Endothelial cell of umbilical vein (primary cell): ENCODE measurements around the gene TXNL4B. TPM values are rescaled to one million over a fixed set of nuclear protein-coding genes. Genes with fewer than 3 reads are reported as not detected.

Experiments
- BruUV-seq: library from RNA; stranded (reverse); fragments of 400-500 nt; replicated peaks from 2 replicates; lab custom pipeline; 2021; lab: Mats Ljungman, UMichigan
- CTCF ChIA-PET: fragments of 300-600, 350-600 bp; sonication (Branson Sonifier 250); formaldehyde crosslinking; loops from one replicate; lab custom pipeline; 2021; ENCODE audit warnings: antibody characterized with exemption, inconsistent platforms; lab: Charles Lee
- POLR2A ChIA-PET: fragments of 300-600, 350-600 bp; sonication (Branson Sonifier 250); formaldehyde crosslinking; loops from one replicate; lab custom pipeline; 2021; ENCODE audit warnings: antibody characterized with exemption, inconsistent platforms; lab: Charles Lee
- DNase-seq: peaks from one replicate; pipeline ENCODE4 v3.0.0-alpha.2; 2011; ENCODE audit warnings: low read depth, low spot score
- FAIRE-seq: peaks from 2 replicates; lab custom pipeline; 2011; peaks lifted over from hg19 to GRCh38; lab: Jason Lieb, UNC
- H2AFZ ChIP-seq: 2 replicates; pipeline ENCODE4 v1.6.0; 2012; ENCODE audit warnings: low read depth, low read length, control low read depth, inconsistent platforms
- H3K27ac ChIP-seq: 2 replicates; pipeline ENCODE4 v1.5.1; 2011; ENCODE audit warnings: low read depth, mild to moderate bottlenecking, control low read depth, low read length, moderate library complexity; ENCODE audit not compliant: insufficient read depth
- H3K27me3 ChIP-seq, 2 experiments: 2 replicates each; pipeline versions ENCODE4 v1.6.0 to v1.6.1; 2011; ENCODE audit warnings: low read length in 2 of 2, mixed read lengths in 1 of 2; ENCODE audit not compliant: control insufficient read depth in 2 of 2, insufficient read depth in 2 of 2
- H3K36me3 ChIP-seq, 2 experiments: 2 replicates in 1 of 2; 3 replicates in 1 of 2; pipeline ENCODE4 v1.5.1; 2011; ENCODE audit warnings: low read length in 2 of 2, mild to moderate bottlenecking in 1 of 2, moderate library complexity in 1 of 2; ENCODE audit not compliant: control insufficient read depth in 2 of 2, insufficient read depth in 2 of 2; ENCODE audit errors: extremely low read depth in 1 of 2
- H3K4me1 ChIP-seq: 3 replicates; pipeline ENCODE4 v1.5.1; 2011; ENCODE audit warnings: mild to moderate bottlenecking, low read length; ENCODE audit not compliant: control insufficient read depth, insufficient read depth; ENCODE audit errors: extremely low read depth
- H3K4me2 ChIP-seq: 2 replicates; pipeline ENCODE4 v1.6.1; 2011; ENCODE audit warnings: low read length, control low read depth, mixed read lengths; ENCODE audit not compliant: insufficient read depth
- H3K4me3 ChIP-seq, 3 experiments: fragments of 200-600 bp in 1 of 3; sonication (generic), shearing (Covaris generic) in 1 of 3; replicated peaks in 1 of 3; 2 replicates each; pipeline ENCODE4 v1.5.1; 2011 to 2016; ENCODE audit warnings: control low read depth in 3 of 3, low read length in 3 of 3, mild to moderate bottlenecking in 2 of 3, inconsistent platforms in 1 of 3, low read depth in 1 of 3, moderate library complexity in 1 of 3; ENCODE audit not compliant: insufficient read depth in 1 of 3
- H3K79me2 ChIP-seq: 2 replicates; pipeline ENCODE4 v1.6.0; 2012; ENCODE audit warnings: low read length, inconsistent platforms; ENCODE audit not compliant: control insufficient read depth, insufficient read depth
- H3K9ac ChIP-seq: replicated peaks from 2 replicates; pipeline ENCODE3; 2011; ENCODE audit warnings: low read length, control low read depth; ENCODE audit not compliant: insufficient read depth; ENCODE audit errors: extremely low read depth
- H3K9me1 ChIP-seq: replicated peaks from 3 replicates; pipeline ENCODE4 v1.6.0; 2011; ENCODE audit warnings: mild to moderate bottlenecking, low read length; ENCODE audit not compliant: control insufficient read depth, insufficient read depth; ENCODE audit errors: extremely low read depth
- H3K9me3 ChIP-seq: replicated peaks from 2 replicates; pipeline ENCODE4 v1.5.1; 2012; ENCODE audit warnings: low read length, inconsistent platforms; ENCODE audit not compliant: control insufficient read depth, insufficient read depth
- H4K20me1 ChIP-seq: replicated peaks from 2 replicates; pipeline ENCODE3; 2011; ENCODE audit warnings: mild to moderate bottlenecking, low read length; ENCODE audit not compliant: control insufficient read depth, insufficient read depth; ENCODE audit errors: extremely low read depth
- EZH2 ChIP-seq: IDR thresholded peaks from 2 replicates; pipeline ENCODE4 v1.6.1; 2012; ENCODE audit warnings: borderline replicate concordance, low read depth, mild to moderate bottlenecking, moderate library complexity, low read length, inconsistent platforms; ENCODE audit not compliant: severe bottlenecking
- FOS ChIP-seq: IDR thresholded peaks from 2 replicates; pipeline ENCODE4 v1.6.1; 2011; ENCODE audit warnings: mild to moderate bottlenecking, low read length, moderate library complexity, borderline replicate concordance; ENCODE audit not compliant: insufficient read depth
- GATA2 ChIP-seq: IDR thresholded peaks from 2 replicates; pipeline ENCODE4 v1.7.0; 2011; ENCODE audit warnings: low read depth, mild to moderate bottlenecking, moderate library complexity, mixed read lengths, low read length; ENCODE audit not compliant: insufficient read length, insufficient read depth
- JUN ChIP-seq: IDR thresholded peaks from 2 replicates; pipeline ENCODE4 v1.6.1; 2011; ENCODE audit warnings: borderline replicate concordance, low read depth; ENCODE audit not compliant: insufficient read length, insufficient read depth
- MAX ChIP-seq: IDR thresholded peaks from 2 replicates; pipeline ENCODE4 v1.6.1; 2011; ENCODE audit not compliant: insufficient read depth, insufficient read length
- MYC ChIP-seq: IDR thresholded peaks from one replicate; pipeline ENCODE4 v1.6.1; 2011; ENCODE audit warnings: mild to moderate bottlenecking, low read depth, low read length
- POLR2A ChIP-seq: IDR thresholded peaks from 2 replicates; pipeline ENCODE4 v1.6.1; 2012; ENCODE audit warnings: low read depth, mild to moderate bottlenecking, control low read depth, low read length
- POLR2AphosphoS5 ChIP-seq: IDR thresholded peaks from 2 replicates; pipeline ENCODE4 v1.6.1; 2012; ENCODE audit warnings: low read depth, mild to moderate bottlenecking, control low read depth, low read length, moderate library complexity; ENCODE audit not compliant: insufficient read depth
- dilution Hi-C: fragments of 300-500 bp; cut with MboI; formaldehyde crosslinking; loops from one replicate; pipeline ENCODE4 v1.15.0; 2019; ENCODE audit warnings: low sequenced_read_pairs; ENCODE audit not compliant: extremely low pct_ligation_motif_present
- intact Hi-C: fragments of 100-400 bp; cut with micrococcal nuclease; formaldehyde crosslinking; loops from one replicate; pipeline ENCODE4 v1.10.0; 2022
- polyA plus RNA-seq, 4 experiments: library from polyadenylated mRNA; depleted of rRNA in 3 of 4; stranded (reverse) in 3 of 4; unstranded in 1 of 4; fragments of >200 nt; gene quantifications; 2 replicates each; pipeline versions ENCODE4 v1.2.1 to v1.2.3, GENCODE V29; 2011 to 2012; ENCODE audit warnings: missing spikeins in 1 of 4
- total RNA-seq: library from RNA; stranded (reverse); gene quantifications from 2 replicates; pipeline ENCODE4 v1.2.3, GENCODE V29; 2021
- TF ChIP-seq, protein P1 (sequence below), 2 donors: IDR thresholded peaks; 1 replicate in 1 of 2; 2 replicates in 1 of 2; pipeline ENCODE4 v1.5.1; 2011; ENCODE audit warnings: low read length in 2 of 2, mild to moderate bottlenecking in 2 of 2, moderate library complexity in 2 of 2, control low read depth in 1 of 2, inconsistent platforms in 1 of 2, low read depth in 1 of 2; ENCODE audit not compliant: insufficient read depth in 1 of 2; ENCODE audit errors: extremely low read depth in 1 of 2

Gene TXNL4B
- total and polyA plus RNA-seq, 2 donors (not counting 3 experiments of a cell fraction or from before 2014, with no cell fraction given) = 10.0 to 12.7 TPM

DNA sequence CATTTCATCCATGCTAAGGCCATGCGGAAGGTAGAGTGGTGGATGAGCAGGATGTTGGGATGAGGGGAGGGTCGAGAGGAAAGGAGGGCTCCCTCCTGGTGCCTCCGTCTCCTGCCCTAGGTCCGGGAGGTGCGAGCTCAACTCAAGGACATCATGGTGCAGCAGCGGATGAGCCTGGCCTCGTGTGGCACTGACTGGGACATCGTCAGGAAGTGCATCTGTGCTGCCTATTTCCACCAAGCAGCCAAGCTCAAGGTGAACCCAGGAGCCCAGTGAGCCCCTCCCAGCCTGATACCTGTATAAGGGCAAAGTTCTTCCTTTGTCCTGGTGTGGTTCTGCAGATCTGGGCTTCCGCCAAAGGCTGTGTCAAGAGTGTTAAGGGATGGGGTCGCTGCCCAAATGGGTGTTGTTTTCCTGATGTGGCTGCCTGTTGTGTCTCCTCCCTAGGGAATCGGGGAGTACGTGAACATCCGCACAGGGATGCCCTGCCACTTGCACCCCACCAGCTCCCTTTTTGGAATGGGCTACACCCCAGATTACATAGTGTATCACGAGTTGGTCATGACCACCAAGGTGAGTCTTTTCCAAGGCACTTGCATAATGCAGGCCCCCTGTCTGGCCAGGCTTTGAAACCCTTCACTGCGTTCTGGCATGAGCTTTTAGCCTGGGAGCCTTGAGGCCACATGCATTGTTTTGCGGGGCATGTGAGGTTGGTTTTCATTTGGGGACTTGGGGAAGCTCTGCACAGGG, 15.1 kb upstream of the TXNL4B start:
- dilution Hi-C loops (no loop called here), intact Hi-C loops (no loop called here)
- Histone ChIP-seq H3K4me1 (no peaks in the 10 kb centered on the region), H3K9ac (no peak overlapping the region), H3K27me3 (no peaks in the 10 kb centered on the region), H3K27ac (no peak overlapping the region), H3K9me3 (no peaks in the 10 kb centered on the region), H3K4me2 (no peak overlapping the region), H3K79me2 (no peaks in the 10 kb centered on the region), H3K4me3 (no peak overlapping the region), H3K9me1 (no peaks in the 10 kb centered on the region), H4K20me1 (no peaks in the 10 kb centered on the region), H2AFZ (no peak overlapping the region), H3K36me3 (peaks cover 30 to 77% of the 10 kb centered on the region in 2 experiments)
- DNase-seq = no peak
- no peak for TF ChIP-seq EZH2
- no peak for TF ChIP-seq MYC
- no peak for TF ChIP-seq FOS
- TF ChIP-seq, protein P1, sequence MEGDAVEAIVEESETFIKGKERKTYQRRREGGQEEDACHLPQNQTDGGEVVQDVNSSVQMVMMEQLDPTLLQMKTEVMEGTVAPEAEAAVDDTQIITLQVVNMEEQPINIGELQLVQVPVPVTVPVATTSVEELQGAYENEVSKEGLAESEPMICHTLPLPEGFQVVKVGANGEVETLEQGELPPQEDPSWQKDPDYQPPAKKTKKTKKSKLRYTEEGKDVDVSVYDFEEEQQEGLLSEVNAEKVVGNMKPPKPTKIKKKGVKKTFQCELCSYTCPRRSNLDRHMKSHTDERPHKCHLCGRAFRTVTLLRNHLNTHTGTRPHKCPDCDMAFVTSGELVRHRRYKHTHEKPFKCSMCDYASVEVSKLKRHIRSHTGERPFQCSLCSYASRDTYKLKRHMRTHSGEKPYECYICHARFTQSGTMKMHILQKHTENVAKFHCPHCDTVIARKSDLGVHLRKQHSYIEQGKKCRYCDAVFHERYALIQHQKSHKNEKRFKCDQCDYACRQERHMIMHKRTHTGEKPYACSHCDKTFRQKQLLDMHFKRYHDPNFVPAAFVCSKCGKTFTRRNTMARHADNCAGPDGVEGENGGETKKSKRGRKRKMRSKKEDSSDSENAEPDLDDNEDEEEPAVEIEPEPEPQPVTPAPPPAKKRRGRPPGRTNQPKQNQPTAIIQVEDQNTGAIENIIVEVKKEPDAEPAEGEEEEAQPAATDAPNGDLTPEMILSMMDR (IDR thresholded peaks at IDR 0.05; ENCODE audit: extremely low read depth in 1 of 2, insufficient read depth in 1 of 2, low read depth in 1 of 2, low read length in 2 of 2) = no peak
- ChIA-PET POLR2A (no interaction called here), CTCF (no interaction called here)
- BruUV-seq = no TSS peak
- no peak for FAIRE-seq

DNA sequence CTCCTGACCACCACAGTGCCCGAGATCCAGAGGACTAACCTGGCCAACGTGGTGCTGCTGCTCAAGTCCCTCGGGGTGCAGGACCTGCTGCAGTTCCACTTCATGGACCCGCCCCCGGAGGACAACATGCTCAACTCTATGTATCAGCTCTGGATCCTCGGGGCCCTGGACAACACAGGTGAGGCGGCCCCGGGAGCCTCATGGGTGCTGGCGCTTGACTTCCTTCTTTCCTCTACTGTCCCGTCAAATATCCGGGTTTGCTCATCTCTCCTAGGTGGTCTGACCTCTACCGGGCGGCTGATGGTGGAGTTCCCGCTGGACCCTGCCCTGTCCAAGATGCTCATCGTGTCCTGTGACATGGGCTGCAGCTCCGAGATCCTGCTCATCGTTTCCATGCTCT, 14.0 kb upstream of the TXNL4B start:
- Histone ChIP-seq H3K4me1 (no peaks in the 10 kb centered on the region), H3K9me3 (no peaks in the 10 kb centered on the region), H3K9ac (no peak overlapping the region), H3K4me3 (no peak overlapping the region), H4K20me1 (no peaks in the 10 kb centered on the region), H3K9me1 (no peaks in the 10 kb centered on the region), H3K4me2 (no peak overlapping the region), H3K27ac (no peak overlapping the region), H3K36me3 (peaks cover 33 to 84% of the 10 kb centered on the region in 2 experiments), H3K27me3 (no peaks in the 10 kb centered on the region), H3K79me2 (no peaks in the 10 kb centered on the region), H2AFZ (no peak overlapping the region)
- dilution Hi-C loops = no loop called here
- no peak for DNase-seq
- intact Hi-C loops = no loop called here
- ChIA-PET CTCF (no interaction called here), POLR2A (no interaction called here)
- TF ChIP-seq EZH2 (no peak), FOS (no peak), POLR2A (no peak), GATA2 (no peak), MYC (no peak), JUN (no peak), POLR2AphosphoS5 (no peak), MAX (no peak)
- TF ChIP-seq, protein P1 (IDR thresholded peaks at IDR 0.05; ENCODE audit: extremely low read depth in 1 of 2, insufficient read depth in 1 of 2, low read depth in 1 of 2, low read length in 2 of 2) = no peak
- no peak for FAIRE-seq
- no TSS peak for BruUV-seq
